Panc1 (cell line): ENCODE results near the gene PACSIN1. TPM values are rescaled to one million over a fixed set of nuclear protein-coding genes. Genes with fewer than 3 reads are reported as not detected.

Experiments
- ATAC-seq: fragments of 200-7000 bp; cut with Tn5 transposase; 2 replicates; pipeline ENCODE4 v1.9.1; 2020; ENCODE audit warnings: mild to moderate bottlenecking, moderate library complexity
- BruUV-seq: library from RNA; stranded (reverse); fragments of 400-500 nt; replicated peaks from 2 replicates; lab custom pipeline; 2021; lab: Mats Ljungman, UMichigan
- CTCF ChIA-PET: fragments of 300-600 bp; sonication (Branson Sonifier 250); formaldehyde crosslinking; loops from one replicate; lab custom pipeline; 2022; ENCODE audit warnings: antibody characterized with exemption; lab: Charles Lee
- POLR2A ChIA-PET: fragments of 300-600 bp; sonication (Branson Sonifier 250); formaldehyde crosslinking; loops from one replicate; lab custom pipeline; 2022; ENCODE audit warnings: antibody characterized with exemption; lab: Charles Lee
- DNase-seq: peaks from one replicate; pipeline ENCODE4 v3.0.0-alpha.2; 2010; ENCODE audit warnings: low read depth, low spot score
- H3K27ac ChIP-seq: 2 replicates; pipeline ENCODE4 v1.5.1; 2011; ENCODE audit warnings: mild to moderate bottlenecking, low read length, inconsistent platforms
- H3K27me3 ChIP-seq: fragments of 200-500 bp; sonication (Bioruptor generic); 2 replicates; pipeline ENCODE4 v1.6.0; 2014; ENCODE audit warnings: low read length, inconsistent platforms; ENCODE audit not compliant: control insufficient read depth, insufficient read depth
- H3K36me3 ChIP-seq: fragments of 200-500 bp; sonication (Bioruptor generic); 2 replicates; pipeline ENCODE4 v1.5.1; 2014; ENCODE audit warnings: inconsistent platforms, mild to moderate bottlenecking, low read length, moderate library complexity; ENCODE audit not compliant: control insufficient read depth, insufficient read depth
- H3K4me1 ChIP-seq: 2 replicates; pipeline ENCODE4 v1.5.1; 2011; ENCODE audit warnings: inconsistent platforms, mild to moderate bottlenecking, low read length, moderate library complexity; ENCODE audit not compliant: control insufficient read depth, insufficient read depth
- H3K4me3 ChIP-seq, 2 experiments: 2 replicates each; pipeline ENCODE4 v1.5.1; 2011 to 2012; ENCODE audit warnings: low read depth in 2 of 2, low read length in 2 of 2, mild to moderate bottlenecking in 2 of 2, inconsistent platforms in 1 of 2, moderate library complexity in 1 of 2
- H3K9me3 ChIP-seq: fragments of 200-500 bp; sonication (Bioruptor generic); 2 replicates; pipeline ENCODE4 v1.5.1; 2014; ENCODE audit warnings: low read depth, mild to moderate bottlenecking, inconsistent platforms, low read length, moderate library complexity; ENCODE audit not compliant: control insufficient read depth, insufficient read depth
- CTCF ChIP-seq: fragments of 450-650 bp; IDR thresholded peaks from 2 replicates; pipeline ENCODE4 v1.5.1; 2017; ENCODE audit warnings: mild to moderate bottlenecking
- POLR2AphosphoS5 ChIP-seq: IDR thresholded peaks from 2 replicates; pipeline ENCODE4 v1.6.1; 2012; ENCODE audit warnings: mild to moderate bottlenecking, low read depth, low read length, moderate library complexity
- REST ChIP-seq, 2 experiments: IDR thresholded peaks; 2 replicates each; pipeline ENCODE4 v1.6.1; 2011 to 2012; ENCODE audit warnings: low read depth in 2 of 2, control low read depth in 1 of 2, low read length in 1 of 2, mild to moderate bottlenecking in 1 of 2, moderate library complexity in 1 of 2; ENCODE audit not compliant: insufficient read depth in 1 of 2
- SIN3A ChIP-seq: IDR thresholded peaks from 2 replicates; pipeline ENCODE4 v1.6.1; 2012; ENCODE audit warnings: low read depth, mild to moderate bottlenecking, low read length, moderate library complexity, borderline replicate concordance; ENCODE audit not compliant: insufficient read depth
- TCF7L2 ChIP-seq: IDR thresholded peaks from 2 replicates; pipeline ENCODE4 v1.6.1; 2011; ENCODE audit warnings: mild to moderate bottlenecking, low read depth, low read length, inconsistent platforms
- in situ Hi-C: cut with HindIII; loops from 2 replicates; pipeline ENCODE4 v1.10.0; 2016; ENCODE audit warnings: low sequenced_read_pairs, low pct_unique_long_range_greater_than_20kb
- intact Hi-C: fragments of 100-400 bp; cut with micrococcal nuclease; formaldehyde crosslinking; loops from one replicate; pipeline ENCODE4 v1.10.0; 2022; ENCODE audit not compliant: unreplicated experiment
- total RNA-seq: library from RNA; stranded (reverse); gene quantifications from one replicate; pipeline ENCODE4 v1.2.1, GENCODE V29; 2021; ENCODE audit not compliant: unreplicated experiment

The PACSIN1 gene
- total RNA-seq, 1 experiment from 2014 or later, result 0.18 TPM

- no peak overlapping the region for H3K4me3 ChIP-seq
- in situ Hi-C loops (no loop called here), intact Hi-C loops (loop anchor here (5.0 kb wide), 2 partner anchors 171 to 251 kb away; partner anchors contain the start of gene SMIM29)
- no peak overlapping the region for H3K27ac ChIP-seq
- no peaks in the 10 kb centered on the region for H3K27me3 ChIP-seq
- CTCF ChIA-PET, result no interaction called here
- TF ChIP-seq REST (IDR thresholded peaks at IDR 0.05; ENCODE audit: insufficient read depth in 1 of 2, low read depth in 2 of 2, low read length in 1 of 2) (no peak), POLR2AphosphoS5 (peak; percentile 31; the same call in 1 of the 2 replicates)
- no TSS peak for BruUV-seq
- H3K36me3 ChIP-seq, result peaks cover 7% of the 10 kb centered on the region; the same call in 1 of the 2 replicates
- ATAC-seq (no peak), DNase-seq (no peak)
- POLR2A ChIA-PET, result no interaction called here
- peaks cover 6% of the 10 kb centered on the region for H3K4me1 ChIP-seq
- no peaks in the 10 kb centered on the region for H3K9me3 ChIP-seq
Observed at GRCh38 chr6:34418367-34418766, 47.5 kb upstream of the PACSIN1 start.

- intact Hi-C loops (no loop called here), in situ Hi-C loops (no loop called here)
- ATAC-seq (no peak), DNase-seq (no peak)
- ChIA-PET POLR2A (no interaction called here), CTCF (no interaction called here)
- Histone ChIP-seq H3K4me1 (peaks cover 13% of the 10 kb centered on the region), H3K27ac (no peak overlapping the region), H3K4me3 (no peak overlapping the region), H3K36me3 (peaks cover 21% of the 10 kb centered on the region), H3K9me3 (no peaks in the 10 kb centered on the region), H3K27me3 (no peaks in the 10 kb centered on the region)
- TF ChIP-seq CTCF (no peak), POLR2AphosphoS5 (no peak), REST (IDR thresholded peaks at IDR 0.05; ENCODE audit: insufficient read depth in 1 of 2, low read depth in 2 of 2, low read length in 1 of 2) (no peak), TCF7L2 (no peak), SIN3A (no peak)
- no TSS peak for BruUV-seq
Observed at GRCh38 chr6:34423254-34423653, 42.6 kb upstream of the PACSIN1 start.
